GM18499 (cell line): ENCODE results near the gene PDLIM5.
"Not testable (repeated sequence)": the region's sequence is repeated elsewhere in the genome, so short reads cannot be mapped to it uniquely, and the experiment has no call there.

Experiments used
- ATAC-seq: cut with Tn5 transposase; IDR thresholded peaks from one replicate; pipeline ENCODE4 v1.9.1; 2021; ENCODE audit warnings: moderate number of reproducible peaks; ENCODE audit not compliant: insufficient read depth, unreplicated experiment

The PDLIM5 gene

DNA sequence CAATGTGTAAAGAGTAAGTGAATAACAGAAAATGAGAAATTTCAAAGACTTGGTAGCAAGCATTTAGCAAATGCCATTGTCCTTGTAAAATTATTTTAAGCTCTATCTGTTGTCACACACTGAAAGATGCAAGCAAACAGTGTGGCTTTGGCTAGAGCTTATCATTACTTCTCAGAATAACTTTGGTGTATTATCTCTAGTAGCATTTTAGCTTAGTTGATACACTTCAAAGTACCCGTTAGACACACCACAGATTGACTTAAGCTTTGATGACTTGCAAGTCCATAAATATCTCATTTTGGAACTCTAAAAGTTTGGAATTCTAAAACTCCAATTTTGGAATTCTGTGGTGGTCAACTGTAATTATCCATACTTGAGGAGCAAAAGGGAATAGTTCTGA, 98.6 kb downstream of the PDLIM5 start:
- ATAC-seq: no peak

DNA sequence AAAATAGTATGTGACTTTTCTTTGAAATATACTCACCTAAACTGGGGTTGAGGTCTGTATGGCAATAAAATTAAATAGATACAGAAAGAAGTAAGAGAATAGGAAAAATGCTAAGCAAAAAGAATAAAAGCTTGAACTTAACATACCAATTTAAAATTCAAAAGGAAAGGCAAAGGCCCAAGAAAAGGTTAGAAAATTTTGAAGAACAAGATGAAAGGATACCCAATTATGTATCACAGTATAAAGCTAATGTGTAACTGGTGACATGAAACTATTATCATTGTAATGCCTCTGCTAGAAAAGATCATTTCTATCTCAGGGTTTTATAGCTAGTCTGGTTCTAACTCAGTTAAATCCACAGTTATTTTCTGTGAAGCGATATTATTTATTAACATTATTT, 99.1 kb downstream of the PDLIM5 start:
- no peak for ATAC-seq

GRCh38 chr4:94551643-94552564, 100.2 kb downstream of the PDLIM5 start:
- ATAC-seq: no peak

GRCh38 chr4:94556047-94556446, 104.3 kb downstream of the PDLIM5 start:
- ATAC-seq: not testable (repeated sequence)

- not testable (repeated sequence) for ATAC-seq
Observed at GRCh38 chr4:94557632-94558031, 105.9 kb downstream of the PDLIM5 start.

DNA sequence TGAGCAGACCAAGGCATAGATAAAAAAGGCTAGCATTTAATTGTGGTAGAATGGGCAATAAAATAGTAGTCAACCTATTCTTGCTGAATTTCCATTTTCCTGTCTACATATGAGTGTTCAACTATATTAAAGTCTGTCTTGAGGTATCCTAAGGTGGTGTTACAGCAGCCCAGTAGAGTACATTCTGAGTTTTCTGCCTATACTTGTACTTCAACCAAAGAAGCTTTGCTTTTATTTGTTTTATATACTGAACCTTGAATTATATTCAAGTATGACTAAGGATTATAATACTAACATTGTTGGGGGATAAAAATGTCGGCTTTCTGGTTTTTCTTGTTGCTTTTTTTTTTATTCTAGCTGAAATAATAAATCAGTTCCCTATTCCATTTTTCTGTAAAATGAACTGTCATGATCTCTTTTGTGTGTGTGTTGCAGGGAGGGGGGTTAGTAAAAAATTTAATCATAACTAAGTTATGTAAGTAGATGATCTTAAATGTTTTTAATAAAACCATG, 106.7 kb downstream of the PDLIM5 start:
- no peak for ATAC-seq

- ATAC-seq: no peak
Observed at GRCh38 chr4:94559351-94559806, 107.6 kb downstream of the PDLIM5 start.

- no peak for ATAC-seq
Observed at GRCh38 chr4:94561249-94562024, 109.7 kb downstream of the PDLIM5 start.

- ATAC-seq: no peak
Observed at GRCh38 chr4:94562285-94562684, 110.5 kb downstream of the PDLIM5 start.

DNA sequence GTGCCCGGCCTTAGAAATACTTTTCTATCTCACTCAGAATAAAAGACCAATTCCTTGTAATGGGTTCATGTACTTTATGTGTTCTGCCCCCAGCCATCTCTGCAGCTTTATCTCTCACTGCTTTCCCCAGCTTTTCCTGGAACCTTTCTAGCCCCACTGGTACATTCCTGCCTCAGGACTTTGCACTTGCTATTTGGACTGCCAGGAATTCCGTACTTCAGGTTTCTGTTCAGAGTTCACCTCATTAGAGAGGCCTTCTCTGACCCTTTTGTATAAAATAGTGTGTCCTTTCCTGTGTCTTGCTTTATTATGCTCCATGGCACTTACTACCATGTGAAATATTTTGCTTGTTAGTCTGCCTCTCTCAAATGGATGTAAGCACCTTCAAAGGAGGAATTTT, 112.5 kb downstream of the PDLIM5 start:
- no peak for ATAC-seq

GRCh38 chr4:94566420-94566819, 114.7 kb downstream of the PDLIM5 start:
- no peak for ATAC-seq

DNA sequence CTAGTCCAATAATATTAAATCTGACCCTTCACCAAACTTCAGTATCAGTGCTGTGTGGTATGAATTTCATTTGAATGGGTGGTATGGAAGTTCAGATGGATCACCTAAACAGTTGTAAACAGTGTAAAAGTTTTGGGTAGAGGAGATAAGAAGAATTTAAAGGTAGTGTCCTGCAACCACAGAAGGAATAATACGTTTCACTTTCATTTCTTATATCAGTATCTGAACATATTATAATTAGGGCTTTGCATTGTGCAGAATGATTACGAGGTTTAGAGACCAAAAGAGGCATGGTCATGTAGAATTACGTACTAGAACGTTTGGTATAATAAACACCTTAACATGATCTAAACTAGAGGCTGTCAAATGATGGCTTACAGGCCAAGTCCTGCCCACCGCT, 116.1 kb downstream of the PDLIM5 start:
- peak; percentile 54 for ATAC-seq

DNA sequence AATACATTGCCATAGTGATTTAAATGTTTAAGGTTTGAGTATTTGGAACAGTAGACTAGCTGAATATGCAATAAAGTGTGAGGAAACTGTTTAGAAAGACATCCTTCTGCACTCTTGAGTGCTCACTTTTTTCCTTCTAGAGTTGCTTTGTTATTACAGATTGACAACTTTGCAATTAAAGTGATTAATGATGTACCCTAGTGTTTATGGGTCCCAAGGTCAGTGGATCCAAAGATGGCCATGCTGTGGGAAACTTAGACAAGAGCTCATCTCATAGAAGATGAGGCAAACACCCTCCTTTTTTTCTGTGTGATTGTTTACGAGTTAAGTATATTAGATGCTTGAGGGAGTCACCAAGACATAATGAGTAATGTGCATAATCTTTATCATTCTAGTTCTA, 118.8 kb downstream of the PDLIM5 start:
- ATAC-seq: no peak

DNA sequence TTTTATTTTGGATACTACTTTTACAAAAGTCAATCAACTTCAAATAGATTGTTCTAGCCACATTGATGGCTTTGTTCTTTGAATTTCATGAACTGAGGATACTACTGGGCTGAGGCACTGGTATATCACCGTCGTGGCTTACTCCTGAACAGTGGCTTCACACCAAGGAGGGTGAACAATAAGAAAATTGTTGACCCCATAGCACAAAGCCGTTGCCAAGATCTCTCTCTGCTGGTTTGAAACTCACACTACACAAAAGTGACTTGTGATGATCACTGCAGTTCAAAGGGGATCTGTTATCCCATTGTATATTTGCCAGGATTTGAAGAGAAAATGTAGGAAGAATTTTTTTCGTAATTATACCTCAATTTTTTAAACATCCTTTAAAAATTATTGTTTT, 119.6 kb downstream of the PDLIM5 start:
- no peak for ATAC-seq

DNA sequence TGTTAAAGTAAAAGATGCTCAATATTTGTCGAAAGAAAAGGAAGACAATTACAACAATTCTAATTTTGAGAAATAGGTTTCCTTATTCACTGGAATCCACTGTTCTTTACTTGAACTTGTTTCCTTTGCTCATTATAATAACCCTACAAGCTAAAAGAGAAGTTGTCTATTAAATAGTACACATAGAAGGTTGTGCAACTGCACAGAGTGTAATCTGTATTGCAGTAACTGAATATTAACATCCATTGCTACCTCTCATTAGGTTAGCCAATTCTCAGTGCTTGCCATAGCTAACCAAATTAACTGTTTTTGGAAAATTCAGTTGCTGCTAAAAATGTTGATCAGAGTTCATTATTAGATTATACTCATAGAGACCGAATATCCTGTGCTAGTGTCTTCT, 120.0 kb downstream of the PDLIM5 start:
- no peak for ATAC-seq

DNA sequence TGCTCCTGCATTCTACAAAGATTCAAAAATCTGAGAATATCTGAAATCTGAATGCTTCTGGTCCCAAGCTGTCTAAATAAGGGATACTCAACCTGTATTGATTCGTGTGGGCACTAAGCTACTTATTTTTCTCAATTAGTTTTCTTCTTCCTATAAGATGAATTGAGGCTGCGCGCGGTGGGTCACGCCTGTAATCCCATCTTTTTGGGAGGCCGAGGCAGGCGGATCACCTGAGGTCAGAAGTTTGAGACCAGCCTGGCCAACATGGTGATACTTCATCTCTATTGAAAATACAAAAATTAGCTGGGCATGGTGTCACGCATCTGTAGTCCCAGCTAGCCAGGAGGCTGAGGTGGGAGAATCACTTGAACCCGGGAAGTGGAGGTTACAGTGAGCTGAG, 122.3 kb downstream of the PDLIM5 start:
- no peak for ATAC-seq

DNA sequence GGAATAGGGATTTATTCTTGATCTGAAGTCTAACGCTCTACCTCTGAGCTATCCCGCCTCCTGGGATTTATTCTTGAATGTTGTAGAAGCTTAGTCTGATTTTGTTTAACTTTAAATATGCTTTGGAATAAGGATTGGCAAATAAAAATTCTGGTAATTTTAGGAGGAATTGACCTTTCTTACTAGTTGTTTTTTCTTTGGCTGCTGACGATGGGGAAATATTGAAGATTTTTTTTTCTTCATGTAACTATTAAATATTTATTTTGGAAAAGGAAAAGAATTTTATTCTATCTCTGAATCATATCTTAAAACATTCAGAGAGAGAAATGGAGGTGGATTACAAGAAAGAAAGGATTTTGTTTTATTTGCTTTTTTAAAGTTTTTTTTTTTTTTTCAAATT, 122.9 kb downstream of the PDLIM5 start:
- ATAC-seq: no peak

GRCh38 chr4:94575652-94576051, 123.9 kb downstream of the PDLIM5 start:
- no peak for ATAC-seq

DNA sequence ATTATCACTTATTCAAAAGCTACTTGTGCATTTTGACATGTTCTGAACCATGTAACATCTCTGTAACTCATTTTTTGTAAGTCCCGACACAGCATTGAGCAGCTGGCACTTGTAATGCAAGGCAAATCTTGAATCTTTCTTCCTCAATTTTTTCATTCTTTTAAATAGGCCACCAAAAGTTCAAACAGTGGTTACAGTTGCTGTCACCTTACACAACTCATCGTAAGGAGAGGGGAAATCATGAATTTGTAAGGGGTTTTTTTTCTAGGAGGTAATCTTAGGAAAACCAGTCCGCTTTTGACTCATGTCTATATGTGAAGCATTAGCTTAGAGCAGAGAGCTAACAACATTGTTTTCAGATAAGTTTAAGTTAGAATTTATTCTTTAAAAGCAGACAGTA, 124.5 kb downstream of the PDLIM5 start:
- ATAC-seq: no peak

DNA sequence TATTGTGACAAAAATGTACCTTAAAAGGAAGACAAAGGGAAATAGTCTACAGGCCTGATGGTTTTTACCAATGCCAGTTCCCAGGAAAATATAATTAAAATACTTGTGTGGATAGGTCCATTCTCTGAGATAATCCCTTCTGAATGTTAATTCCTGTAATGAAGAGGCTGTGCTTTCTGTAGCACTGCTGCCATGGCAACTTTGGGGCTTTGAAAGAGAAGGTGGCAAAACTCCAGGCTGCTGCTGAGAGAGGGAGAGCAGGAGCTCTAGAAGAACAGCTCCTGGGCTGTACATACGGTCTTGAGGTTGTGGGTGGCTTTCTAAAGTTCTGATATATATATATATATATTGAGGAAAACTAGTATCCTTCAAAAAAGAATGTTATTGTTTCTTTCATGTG, 125.4 kb downstream of the PDLIM5 start:
- ATAC-seq: no peak

DNA sequence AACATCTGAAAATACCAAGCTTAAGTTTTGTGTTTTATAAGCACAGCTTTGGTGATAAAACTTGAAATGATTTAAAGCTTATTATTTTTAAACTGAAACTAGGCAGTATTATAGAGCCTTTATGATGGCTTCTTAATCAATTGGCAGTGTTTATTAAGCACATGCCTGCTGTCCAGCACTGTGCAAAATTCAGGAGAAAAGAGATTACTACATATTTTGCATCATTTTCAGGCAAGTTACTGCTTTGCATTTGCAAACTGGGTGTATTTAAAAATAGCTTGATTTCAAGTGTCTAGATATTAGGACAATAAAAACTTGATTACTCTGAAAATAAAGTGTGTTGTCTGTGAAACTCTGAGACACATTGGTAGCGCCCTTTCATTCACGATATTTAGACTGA, 126.5 kb downstream of the PDLIM5 start:
- ATAC-seq: no peak
